GM12891 (cell line): ENCODE measurements around the gene DPM3.

Experiments used
- PAX5 ChIP-seq: IDR thresholded peaks from 2 replicates; pipeline ENCODE4 v1.6.1; 2011; ENCODE audit warnings: low read length, moderate library complexity, mild to moderate bottlenecking; ENCODE audit not compliant: insufficient read depth, severe bottlenecking
- POLR2A ChIP-seq: IDR thresholded peaks from 2 replicates; pipeline ENCODE4 v1.6.1; 2011; ENCODE audit warnings: low read depth, low read length, control low read depth
- POLR2AphosphoS5 ChIP-seq: IDR thresholded peaks from 2 replicates; pipeline ENCODE4 v1.6.1; 2011; ENCODE audit warnings: low read depth, low read length, control low read depth
- POU2F2 ChIP-seq: IDR thresholded peaks from 2 replicates; pipeline ENCODE4 v1.6.1; 2011; ENCODE audit warnings: low read depth, mild to moderate bottlenecking, control low read depth, low read length, moderate library complexity
- SPI1 ChIP-seq: IDR thresholded peaks from 2 replicates; pipeline ENCODE4 v1.6.1; 2011; ENCODE audit warnings: low read depth, low read length, control low read depth
- TAF1 ChIP-seq: IDR thresholded peaks from 2 replicates; pipeline ENCODE4 v1.6.1; 2011; ENCODE audit warnings: low read depth, low read length, control low read depth

DNA sequence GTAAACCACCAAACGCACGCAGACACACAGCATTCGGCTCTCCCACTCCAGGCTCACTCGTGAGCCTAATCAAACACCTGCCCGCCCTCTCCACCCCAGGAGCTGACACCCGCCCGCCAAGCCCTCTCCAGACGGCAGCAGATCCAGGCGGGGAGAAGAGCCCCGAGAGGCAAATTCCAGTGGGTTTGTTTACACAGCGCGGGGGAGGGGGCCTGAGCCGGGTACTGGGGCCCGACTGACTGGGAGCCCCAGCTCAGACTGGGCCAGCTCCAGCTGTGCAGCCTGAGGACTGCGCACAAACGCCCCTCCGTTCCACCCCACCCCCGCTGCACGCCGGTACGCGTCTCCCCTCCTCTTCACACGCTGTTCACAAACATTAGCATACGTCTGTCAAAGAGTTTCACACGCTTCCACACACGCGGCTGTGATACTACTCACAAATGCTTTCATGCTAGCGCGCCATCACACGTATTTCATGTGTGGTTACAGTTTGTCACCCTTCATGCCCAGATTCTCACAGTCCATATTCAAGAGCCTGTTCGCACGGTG is 13.7 kb downstream of the DPM3 start:
- no peak for TF ChIP-seq POLR2AphosphoS5
- TF ChIP-seq POLR2A, result no peak
- no peak for TF ChIP-seq SPI1
- no peak for TF ChIP-seq TAF1
- no peak for TF ChIP-seq POU2F2
- no peak for TF ChIP-seq PAX5
